Measurements from ENCODE around the gene ADGRD2.

DNA sequence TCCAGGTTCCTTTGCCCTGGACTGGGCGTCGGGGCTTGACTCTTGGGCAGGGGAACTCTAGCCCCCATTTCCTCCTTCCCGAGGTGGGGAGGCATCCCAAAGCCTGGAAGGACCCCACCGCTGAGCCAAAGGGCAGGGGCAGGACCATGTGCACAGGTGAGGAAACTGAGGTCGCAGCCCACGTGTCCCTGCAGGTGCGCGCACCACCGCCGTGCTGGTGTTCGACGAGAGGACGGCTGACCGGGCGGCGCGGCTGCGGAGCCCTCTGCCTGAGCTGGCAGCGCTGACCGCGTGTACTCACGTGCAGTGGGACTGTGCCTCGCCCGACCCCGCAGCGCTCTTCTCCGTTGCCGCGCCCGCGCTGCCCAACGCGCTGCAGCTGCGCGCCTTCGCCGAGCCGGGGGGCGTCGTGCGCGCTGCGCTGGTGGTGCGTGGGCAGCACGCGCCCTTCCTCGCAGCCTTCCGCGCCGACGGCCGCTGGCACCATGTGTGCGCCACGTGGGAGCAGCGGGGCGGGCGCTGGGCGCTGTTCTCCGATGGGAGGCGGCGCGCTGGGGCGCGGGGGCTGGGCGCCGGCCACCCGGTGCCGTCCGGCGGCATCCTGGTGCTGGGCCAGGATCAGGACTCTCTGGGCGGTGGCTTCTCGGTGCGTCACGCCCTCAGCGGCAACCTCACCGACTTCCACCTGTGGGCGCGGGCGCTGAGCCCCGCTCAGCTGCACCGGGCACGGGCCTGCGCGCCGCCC, 2.8 kb downstream of the ADGRD2 start:
- TF ChIP-seq POLR2A (IDR thresholded peaks at IDR 0.05): no peak
- TF ChIP-seq, protein P1, sequence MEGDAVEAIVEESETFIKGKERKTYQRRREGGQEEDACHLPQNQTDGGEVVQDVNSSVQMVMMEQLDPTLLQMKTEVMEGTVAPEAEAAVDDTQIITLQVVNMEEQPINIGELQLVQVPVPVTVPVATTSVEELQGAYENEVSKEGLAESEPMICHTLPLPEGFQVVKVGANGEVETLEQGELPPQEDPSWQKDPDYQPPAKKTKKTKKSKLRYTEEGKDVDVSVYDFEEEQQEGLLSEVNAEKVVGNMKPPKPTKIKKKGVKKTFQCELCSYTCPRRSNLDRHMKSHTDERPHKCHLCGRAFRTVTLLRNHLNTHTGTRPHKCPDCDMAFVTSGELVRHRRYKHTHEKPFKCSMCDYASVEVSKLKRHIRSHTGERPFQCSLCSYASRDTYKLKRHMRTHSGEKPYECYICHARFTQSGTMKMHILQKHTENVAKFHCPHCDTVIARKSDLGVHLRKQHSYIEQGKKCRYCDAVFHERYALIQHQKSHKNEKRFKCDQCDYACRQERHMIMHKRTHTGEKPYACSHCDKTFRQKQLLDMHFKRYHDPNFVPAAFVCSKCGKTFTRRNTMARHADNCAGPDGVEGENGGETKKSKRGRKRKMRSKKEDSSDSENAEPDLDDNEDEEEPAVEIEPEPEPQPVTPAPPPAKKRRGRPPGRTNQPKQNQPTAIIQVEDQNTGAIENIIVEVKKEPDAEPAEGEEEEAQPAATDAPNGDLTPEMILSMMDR (IDR thresholded peaks at IDR 0.05): no peak
